Measurements from ENCODE around the gene RSRC2.
"Not testable (repeated sequence)": the region's sequence is repeated elsewhere in the genome, so short reads cannot be mapped to it uniquely, and the experiment has no call there.

The RSRC2 gene

DNA sequence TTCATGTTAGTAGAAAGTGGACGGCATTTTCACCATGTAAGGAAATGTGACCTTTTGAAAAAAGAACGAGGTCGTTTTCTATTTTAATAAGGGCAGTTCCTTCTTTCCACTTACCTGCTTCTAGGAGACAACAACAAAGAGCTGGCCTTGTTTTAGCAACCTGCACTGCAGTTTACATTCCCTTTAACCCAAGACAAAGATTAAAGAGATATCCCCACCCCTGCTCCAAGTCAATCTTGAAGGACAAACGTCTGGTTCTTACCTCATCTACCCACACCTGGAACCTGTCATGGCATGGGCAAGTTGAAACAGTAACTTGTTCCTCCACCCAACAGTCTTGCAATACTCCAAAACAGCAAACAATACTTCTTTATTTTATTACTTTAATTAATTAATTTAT lies 58.8 kb downstream of the RSRC2 start:
- DNase-seq (ENCODE audit: insufficient read length, low spot score) (no peak), FAIRE-seq (no peak)
- TF ChIP-seq POU2F2 (IDR thresholded peaks at IDR 0.05; ENCODE audit: low read depth, low read length), result no peak
- TF ChIP-seq POLR2A (IDR thresholded peaks at IDR 0.05; ENCODE audit: low read depth, low read length), result no peak
- TF ChIP-seq SPI1 (IDR thresholded peaks at IDR 0.05; ENCODE audit: low read depth, low read length), result no peak
- no peak for TF ChIP-seq PAX5 (IDR thresholded peaks at IDR 0.05; ENCODE audit: insufficient read depth, low read length, severe bottlenecking)
- TF ChIP-seq TAF1 (IDR thresholded peaks at IDR 0.05; ENCODE audit: low read depth, low read length), result no peak
- TF ChIP-seq POLR2AphosphoS5 (IDR thresholded peaks at IDR 0.05; ENCODE audit: low read depth, low read length), result no peak

GRCh38 chr12:122464317-122465042 lies 62.3 kb downstream of the RSRC2 start:
- FAIRE-seq; DNase-seq (ENCODE audit: insufficient read length, low spot score): not testable (repeated sequence)

DNA sequence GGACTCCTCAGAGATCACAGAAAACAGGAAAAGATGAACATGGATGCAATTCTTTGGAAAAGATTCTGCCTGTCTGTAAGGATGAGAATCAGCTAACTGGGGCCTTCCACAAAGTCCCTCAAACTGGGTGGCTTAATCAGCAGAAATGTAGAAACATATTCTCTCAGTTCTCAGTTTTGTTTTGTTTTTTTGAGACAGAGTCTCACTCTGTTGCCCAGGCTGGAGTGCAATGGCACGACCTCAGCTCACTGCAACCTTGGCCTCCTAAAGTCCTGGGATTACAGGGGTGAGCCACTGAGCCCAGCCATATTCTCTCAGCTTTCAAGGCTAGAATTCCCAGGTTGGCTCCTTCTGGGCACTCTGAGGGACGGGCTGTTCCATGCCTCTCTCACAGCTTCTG lies 66.1 kb downstream of the RSRC2 start:
- TF ChIP-seq POLR2AphosphoS5 (IDR thresholded peaks at IDR 0.05; ENCODE audit: low read depth, low read length), result no peak
- no peak for TF ChIP-seq TAF1 (IDR thresholded peaks at IDR 0.05; ENCODE audit: low read depth, low read length)
- TF ChIP-seq POLR2A (IDR thresholded peaks at IDR 0.05; ENCODE audit: low read depth, low read length), result no peak
- no peak for TF ChIP-seq POU2F2 (IDR thresholded peaks at IDR 0.05; ENCODE audit: low read depth, low read length)
- no peak for TF ChIP-seq PAX5 (IDR thresholded peaks at IDR 0.05; ENCODE audit: insufficient read depth, low read length, severe bottlenecking)
- no peak for TF ChIP-seq SPI1 (IDR thresholded peaks at IDR 0.05; ENCODE audit: low read depth, low read length)
- FAIRE-seq, result no peak
- no peak for DNase-seq (ENCODE audit: insufficient read length, low spot score)

DNA sequence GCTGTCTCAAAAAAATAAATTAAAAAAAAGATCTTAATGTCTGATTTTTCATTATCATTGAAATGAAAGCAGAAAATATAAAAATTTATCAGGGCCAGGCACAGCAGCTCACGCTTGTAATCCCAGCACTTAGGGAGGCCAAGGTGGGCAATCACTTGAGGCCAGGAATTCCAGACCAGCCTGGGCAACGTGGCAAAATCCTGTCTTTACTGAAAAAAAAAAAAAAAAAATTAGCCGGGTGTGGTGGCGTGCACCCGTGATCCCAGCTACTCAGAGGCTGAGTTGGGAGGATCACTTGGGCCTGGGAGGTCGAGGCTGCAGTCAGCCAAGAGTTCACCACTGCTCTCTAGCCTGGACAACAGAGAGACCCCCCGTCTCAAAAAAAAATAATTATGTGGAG lies 66.7 kb downstream of the RSRC2 start:
- DNase-seq (ENCODE audit: insufficient read length, low spot score) (no peak), FAIRE-seq (no peak)
- no peak for TF ChIP-seq POLR2AphosphoS5 (IDR thresholded peaks at IDR 0.05; ENCODE audit: low read depth, low read length)
- no peak for TF ChIP-seq POLR2A (IDR thresholded peaks at IDR 0.05; ENCODE audit: low read depth, low read length)
- no peak for TF ChIP-seq POU2F2 (IDR thresholded peaks at IDR 0.05; ENCODE audit: low read depth, low read length)
- TF ChIP-seq SPI1 (IDR thresholded peaks at IDR 0.05; ENCODE audit: low read depth, low read length), result no peak
- no peak for TF ChIP-seq PAX5 (IDR thresholded peaks at IDR 0.05; ENCODE audit: insufficient read depth, low read length, severe bottlenecking)

DNA sequence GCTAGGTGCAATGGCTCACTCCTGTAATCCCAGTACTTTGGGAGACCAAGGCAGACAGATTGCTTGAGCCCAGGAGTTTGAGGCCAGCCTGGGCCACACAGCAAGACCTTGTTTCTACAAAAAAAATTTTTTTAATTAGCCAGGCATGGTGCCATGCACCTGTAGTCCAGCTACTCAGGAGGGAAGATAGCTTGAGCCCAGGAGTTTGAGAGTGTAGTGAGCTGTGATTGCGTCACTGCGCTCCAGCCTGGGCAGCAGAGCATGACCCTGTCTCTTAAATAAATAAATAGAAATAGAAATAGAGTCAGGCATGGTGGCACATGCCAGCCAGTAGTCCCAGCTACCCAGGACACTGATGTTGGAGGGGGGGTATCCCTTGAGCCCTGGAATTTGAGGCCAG lies 67.5 kb downstream of the RSRC2 start:
- no peak for TF ChIP-seq POLR2A (IDR thresholded peaks at IDR 0.05; ENCODE audit: low read depth, low read length)
- TF ChIP-seq POU2F2 (IDR thresholded peaks at IDR 0.05; ENCODE audit: low read depth, low read length), result no peak
- no peak for TF ChIP-seq TAF1 (IDR thresholded peaks at IDR 0.05; ENCODE audit: low read depth, low read length)
- TF ChIP-seq POLR2AphosphoS5 (IDR thresholded peaks at IDR 0.05; ENCODE audit: low read depth, low read length), result no peak
- no peak for TF ChIP-seq PAX5 (IDR thresholded peaks at IDR 0.05; ENCODE audit: insufficient read depth, low read length, severe bottlenecking)
- no peak for TF ChIP-seq SPI1 (IDR thresholded peaks at IDR 0.05; ENCODE audit: low read depth, low read length)
- DNase-seq (ENCODE audit: insufficient read length, low spot score) (no peak), FAIRE-seq (no peak)

- no peak for DNase-seq (ENCODE audit: insufficient read length, low spot score)
- TF ChIP-seq POU2F2 (IDR thresholded peaks at IDR 0.05; ENCODE audit: low read depth, low read length) (no peak), SPI1 (IDR thresholded peaks at IDR 0.05; ENCODE audit: low read depth, low read length) (no peak), POLR2AphosphoS5 (IDR thresholded peaks at IDR 0.05; ENCODE audit: low read depth, low read length) (no peak), PAX5 (IDR thresholded peaks at IDR 0.05; ENCODE audit: insufficient read depth, low read length, severe bottlenecking) (no peak), TAF1 (IDR thresholded peaks at IDR 0.05; ENCODE audit: low read depth, low read length) (no peak), POLR2A (IDR thresholded peaks at IDR 0.05; ENCODE audit: low read depth, low read length) (no peak)
- FAIRE-seq, result peak; percentile 60
These were observed 68.4 kb downstream of the RSRC2 start for GRCh38 chr12:122458105-122459035.

DNA sequence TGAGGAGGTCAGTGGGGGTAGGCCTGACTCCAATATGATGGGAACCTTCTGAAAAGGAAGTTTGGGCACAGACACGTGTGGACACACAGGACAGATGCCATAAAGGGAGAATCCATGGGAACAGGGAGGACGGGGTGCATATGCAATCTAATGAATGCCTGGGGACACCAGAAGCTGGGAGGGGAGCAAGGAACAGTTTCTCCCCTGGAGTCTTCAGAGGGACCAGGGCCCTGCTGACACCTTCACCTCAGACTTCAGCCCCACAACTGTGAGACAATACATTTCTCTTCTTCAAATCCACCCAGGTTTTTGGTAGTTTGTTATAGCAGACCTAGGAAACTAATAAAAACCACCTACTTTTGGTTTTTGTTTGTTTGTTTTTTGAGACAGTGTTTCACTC lies 69.1 kb downstream of the RSRC2 start:
- TF ChIP-seq POLR2A (IDR thresholded peaks at IDR 0.05; ENCODE audit: low read depth, low read length) (no peak), PAX5 (IDR thresholded peaks at IDR 0.05; ENCODE audit: insufficient read depth, low read length, severe bottlenecking) (no peak), TAF1 (IDR thresholded peaks at IDR 0.05; ENCODE audit: low read depth, low read length) (no peak), POU2F2 (IDR thresholded peaks at IDR 0.05; ENCODE audit: low read depth, low read length) (no peak), POLR2AphosphoS5 (IDR thresholded peaks at IDR 0.05; ENCODE audit: low read depth, low read length) (no peak), SPI1 (IDR thresholded peaks at IDR 0.05; ENCODE audit: low read depth, low read length) (no peak)
- FAIRE-seq (no peak), DNase-seq (ENCODE audit: insufficient read length, low spot score) (no peak)

- TF ChIP-seq SPI1 (IDR thresholded peaks at IDR 0.05; ENCODE audit: low read depth, low read length) (no peak), POLR2AphosphoS5 (IDR thresholded peaks at IDR 0.05; ENCODE audit: low read depth, low read length) (no peak), TAF1 (IDR thresholded peaks at IDR 0.05; ENCODE audit: low read depth, low read length) (no peak), PAX5 (IDR thresholded peaks at IDR 0.05; ENCODE audit: insufficient read depth, low read length, severe bottlenecking) (no peak), POLR2A (IDR thresholded peaks at IDR 0.05; ENCODE audit: low read depth, low read length) (no peak), POU2F2 (IDR thresholded peaks at IDR 0.05; ENCODE audit: low read depth, low read length) (no peak)
- DNase-seq (ENCODE audit: insufficient read length, low spot score) (no peak), FAIRE-seq (no peak)
These were observed 72.0 kb downstream of the RSRC2 start for GRCh38 chr12:122454739-122455138.

- DNase-seq (ENCODE audit: insufficient read length, low spot score) (no peak), FAIRE-seq (no peak)
- TF ChIP-seq TAF1 (IDR thresholded peaks at IDR 0.05; ENCODE audit: low read depth, low read length) (no peak), POLR2AphosphoS5 (IDR thresholded peaks at IDR 0.05; ENCODE audit: low read depth, low read length) (no peak), PAX5 (IDR thresholded peaks at IDR 0.05; ENCODE audit: insufficient read depth, low read length, severe bottlenecking) (no peak)
These were observed 72.5 kb downstream of the RSRC2 start for GRCh38 chr12:122454250-122454721.

Measured in GM12891 (cell line).